GM13977 (cell line): ENCODE measurements around the gene SIL1.

ENCODE experiments used
- DNase-seq: peaks from one replicate; pipeline ENCODE4 v3.0.0; 2012; ENCODE audit warnings: low spot score
- in situ Hi-C: fragments of 300-500 bp; cut with MboI; formaldehyde crosslinking; loops from one replicate; pipeline ENCODE4 v1.12.0; 2022; ENCODE audit warnings: low sequenced_read_pairs, low pct_unique_long_range_greater_than_20kb, mixed read lengths, inconsistent platforms; ENCODE audit not compliant: unreplicated experiment
- TF ChIP-seq, protein P1 (sequence below): IDR thresholded peaks from 2 replicates; pipeline ENCODE4 v1.5.1; 2012; ENCODE audit warnings: mild to moderate bottlenecking, control low read depth; ENCODE audit not compliant: insufficient read depth; ENCODE audit errors: extremely low read depth, missing control alignments

SIL1 gene

DNA sequence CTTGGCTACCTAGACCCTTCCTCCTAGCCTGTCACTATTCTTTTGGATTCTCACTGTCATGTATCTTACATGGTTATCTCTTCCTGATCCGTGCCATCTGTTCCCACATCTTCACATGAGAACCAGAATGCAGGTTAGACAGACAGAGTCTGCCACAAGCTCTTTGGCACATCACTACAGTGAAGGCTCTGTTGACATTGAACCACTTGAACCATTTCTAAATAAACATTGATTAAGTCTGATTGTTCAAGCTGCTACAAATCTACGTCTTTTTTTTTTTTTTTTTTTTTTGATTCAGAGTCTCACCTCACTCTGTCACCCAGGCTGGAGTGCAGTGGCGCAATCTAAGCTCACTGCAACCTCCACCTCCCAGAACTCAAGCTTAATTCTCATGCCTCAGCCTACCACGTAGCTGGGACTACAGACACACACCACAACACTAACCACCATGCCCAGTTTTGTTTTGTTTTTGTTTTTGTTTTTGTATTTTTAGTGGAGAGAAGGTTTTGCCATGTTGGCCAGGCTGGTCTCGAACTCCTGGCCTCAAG lies 237.9 kb downstream of the SIL1 start:
- in situ Hi-C loops = no loop called here
- TF ChIP-seq, protein P1, sequence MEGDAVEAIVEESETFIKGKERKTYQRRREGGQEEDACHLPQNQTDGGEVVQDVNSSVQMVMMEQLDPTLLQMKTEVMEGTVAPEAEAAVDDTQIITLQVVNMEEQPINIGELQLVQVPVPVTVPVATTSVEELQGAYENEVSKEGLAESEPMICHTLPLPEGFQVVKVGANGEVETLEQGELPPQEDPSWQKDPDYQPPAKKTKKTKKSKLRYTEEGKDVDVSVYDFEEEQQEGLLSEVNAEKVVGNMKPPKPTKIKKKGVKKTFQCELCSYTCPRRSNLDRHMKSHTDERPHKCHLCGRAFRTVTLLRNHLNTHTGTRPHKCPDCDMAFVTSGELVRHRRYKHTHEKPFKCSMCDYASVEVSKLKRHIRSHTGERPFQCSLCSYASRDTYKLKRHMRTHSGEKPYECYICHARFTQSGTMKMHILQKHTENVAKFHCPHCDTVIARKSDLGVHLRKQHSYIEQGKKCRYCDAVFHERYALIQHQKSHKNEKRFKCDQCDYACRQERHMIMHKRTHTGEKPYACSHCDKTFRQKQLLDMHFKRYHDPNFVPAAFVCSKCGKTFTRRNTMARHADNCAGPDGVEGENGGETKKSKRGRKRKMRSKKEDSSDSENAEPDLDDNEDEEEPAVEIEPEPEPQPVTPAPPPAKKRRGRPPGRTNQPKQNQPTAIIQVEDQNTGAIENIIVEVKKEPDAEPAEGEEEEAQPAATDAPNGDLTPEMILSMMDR = no peak
- DNase-seq = no peak

DNA sequence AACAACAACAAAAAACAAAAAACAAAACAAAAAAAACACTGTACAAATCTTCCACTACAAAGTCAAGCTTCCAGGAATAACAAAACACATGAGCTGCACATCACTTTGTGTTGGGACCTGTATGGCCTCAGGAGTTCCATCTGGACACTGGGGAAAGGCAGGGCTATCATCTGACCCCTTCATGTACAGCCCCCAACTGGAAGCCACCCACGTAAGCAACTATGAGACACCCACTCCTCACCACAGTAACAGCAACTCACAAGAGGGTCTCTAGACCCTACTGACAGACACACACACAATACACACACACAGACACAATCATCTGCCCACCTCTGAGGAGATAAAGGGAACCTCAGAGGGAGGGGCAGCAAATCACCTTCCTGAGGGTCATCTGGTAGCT lies 241.4 kb downstream of the SIL1 start:
- TF ChIP-seq, protein P1 = no peak
- no peak for DNase-seq
- in situ Hi-C loops = no loop called here

DNA sequence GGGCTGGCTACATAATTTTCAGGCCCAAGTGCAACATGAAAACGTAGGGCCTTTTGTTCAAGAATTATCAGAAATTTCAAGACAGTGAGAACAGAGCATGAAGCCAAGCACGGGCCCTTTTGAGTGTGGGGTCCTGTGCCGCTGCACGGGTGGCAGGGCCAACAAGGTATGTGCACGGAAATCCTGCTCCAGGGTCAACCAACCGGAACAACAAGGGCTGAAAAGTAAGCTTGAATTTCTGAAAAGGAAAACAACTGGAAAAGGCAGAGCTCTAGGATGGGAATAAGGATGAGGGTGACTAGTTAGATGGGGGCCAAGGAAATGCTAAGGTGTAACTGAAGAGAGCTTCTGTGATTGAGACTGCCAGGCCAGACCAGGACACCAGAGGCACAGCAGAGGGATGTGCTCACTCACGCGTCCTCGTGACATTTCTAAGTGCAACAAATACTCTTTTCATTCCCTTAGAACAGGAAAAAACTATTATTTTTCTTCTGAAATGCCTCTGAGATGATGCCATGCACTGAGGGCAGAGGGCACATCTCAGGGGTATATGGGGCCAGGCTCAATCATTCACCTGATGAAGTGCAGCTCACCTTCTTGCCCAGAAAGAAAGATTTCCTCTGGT lies 242.4 kb downstream of the SIL1 start:
- no peak for DNase-seq
- in situ Hi-C loops = no loop called here
- TF ChIP-seq, protein P1 = no peak

DNA sequence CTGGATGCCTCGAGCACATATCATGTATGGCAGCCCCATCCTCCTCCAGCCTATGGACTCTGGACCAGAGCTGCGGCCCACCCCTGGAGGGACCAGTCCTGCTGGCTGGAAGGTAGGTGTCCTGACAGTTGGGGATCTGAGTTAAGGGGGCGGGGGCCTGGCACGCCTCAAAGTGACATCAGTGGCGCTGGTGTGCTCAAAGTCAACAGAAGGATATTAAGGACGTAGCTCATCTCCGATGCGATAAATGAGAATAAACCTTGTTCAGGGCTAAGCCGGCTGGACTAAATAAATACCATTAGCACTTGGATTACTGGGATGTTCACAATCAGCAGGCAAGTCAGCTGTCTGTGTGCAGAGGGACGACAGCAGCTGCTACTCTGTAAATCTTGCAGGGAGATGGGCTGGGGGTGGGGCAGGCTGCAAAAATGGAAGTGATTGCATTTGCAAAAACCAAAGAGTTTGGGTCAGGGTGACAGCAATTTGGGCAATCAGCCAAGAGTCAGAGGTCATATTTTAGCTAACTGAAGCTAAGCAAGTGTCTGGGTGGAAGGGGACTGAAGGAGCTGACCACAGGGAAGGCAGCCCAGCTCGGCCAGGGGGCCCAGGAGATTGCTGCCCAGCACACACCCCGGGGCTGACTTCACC lies 243.0 kb downstream of the SIL1 start:
- TF ChIP-seq, protein P1 = no peak
- in situ Hi-C loops = no loop called here
- DNase-seq = no peak

DNA sequence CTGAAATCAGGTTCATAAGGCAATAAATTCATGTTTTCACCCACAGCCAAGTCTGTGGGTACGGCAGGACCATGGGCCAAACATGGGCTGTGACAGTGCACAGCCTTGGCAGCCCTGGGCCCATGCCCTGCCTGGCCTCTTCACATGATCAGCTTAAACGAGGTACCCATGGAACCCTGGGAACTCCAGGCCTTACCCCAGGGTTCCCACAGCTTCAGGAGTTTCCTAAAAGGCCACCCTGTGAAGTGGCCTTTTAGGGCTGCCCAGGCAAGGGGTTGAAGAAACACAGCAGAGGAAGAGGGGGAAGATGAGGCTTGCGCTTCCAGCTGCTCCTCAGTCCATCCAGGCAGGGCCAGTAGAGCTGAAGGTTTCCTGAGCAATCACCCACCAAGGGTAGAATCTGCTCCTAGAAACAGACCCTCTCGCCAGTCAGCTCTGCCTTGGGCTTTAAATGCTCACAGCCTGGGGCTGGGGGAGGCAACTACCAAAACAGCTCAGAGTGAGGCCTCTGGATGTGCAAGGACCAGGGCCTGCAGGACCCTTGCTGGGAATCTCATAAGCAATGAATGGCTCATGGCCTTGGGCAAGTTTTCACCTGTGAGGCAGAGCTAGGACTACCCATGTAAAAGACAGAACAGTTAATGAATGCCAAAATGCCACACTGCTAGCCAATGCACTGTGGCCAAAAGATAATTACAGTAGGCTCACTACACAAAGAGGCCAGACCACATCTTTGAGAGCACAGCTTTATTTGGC lies 243.7 kb downstream of the SIL1 start:
- in situ Hi-C loops = no loop called here
- no peak for DNase-seq
- TF ChIP-seq, protein P1 = no peak

DNA sequence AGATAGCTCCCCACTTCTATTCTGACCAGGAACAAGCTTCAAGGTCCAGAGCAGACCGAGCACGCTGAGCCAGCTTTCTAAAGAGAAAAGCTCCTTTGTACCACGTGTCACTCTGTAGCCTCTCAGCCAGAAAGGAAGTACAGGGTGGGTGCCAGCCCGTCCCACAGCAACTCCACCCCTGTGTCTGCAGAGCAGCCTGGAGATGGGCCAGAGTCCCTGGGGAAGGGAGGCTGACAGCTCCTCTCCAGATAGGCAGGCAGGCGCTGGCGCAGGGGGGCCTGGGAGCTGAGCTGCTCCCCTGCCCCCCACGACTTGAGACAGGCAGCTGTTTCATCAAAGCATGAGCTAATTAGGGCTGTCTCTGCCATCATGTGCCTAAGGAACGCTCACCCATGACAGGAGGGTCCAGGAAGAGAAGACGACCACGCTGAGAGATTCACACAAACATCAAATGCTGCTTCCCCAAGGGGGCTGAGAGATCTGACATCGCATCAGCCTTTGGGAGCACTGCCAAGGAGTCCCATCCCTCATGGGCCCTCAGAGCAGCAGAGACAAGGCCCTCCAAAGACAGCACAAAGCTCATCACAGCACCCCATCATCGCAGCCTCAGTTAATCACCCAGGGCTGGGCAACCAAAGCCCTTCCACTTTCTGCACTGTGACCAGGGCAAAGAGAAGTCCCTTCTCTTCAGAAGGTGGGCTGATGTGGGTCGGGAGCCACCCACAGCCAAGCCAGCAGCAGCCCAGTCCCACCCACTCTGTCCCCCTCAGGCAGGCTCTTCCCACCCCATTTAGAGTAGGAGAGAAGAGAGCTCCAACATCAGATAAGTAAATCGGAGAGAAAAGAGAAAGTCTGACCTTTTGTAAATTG lies 244.5 kb downstream of the SIL1 start:
- TF ChIP-seq, protein P1 = no peak
- no peak for DNase-seq
- in situ Hi-C loops = no loop called here
